Skeletal muscle tissue (tissue), 4 donors: ENCODE data around the gene OGDH. TPM values are rescaled to one million over a fixed set of nuclear protein-coding genes. Genes with fewer than 3 reads are reported as not detected.

Experiments
- H3K27ac ChIP-seq: one replicate; pipeline ENCODE4 v1.7.0; 2013; ENCODE audit warnings: mild to moderate bottlenecking, low read depth, low read length, inconsistent platforms
- H3K27me3 ChIP-seq, 3 donors: one replicate each; pipeline ENCODE4 v1.7.0; 2013; ENCODE audit warnings: low read length in 3 of 3; ENCODE audit not compliant: control insufficient read depth in 3 of 3, insufficient read depth in 3 of 3
- H3K36me3 ChIP-seq, 3 donors: one replicate each; pipeline ENCODE4 v1.7.0; 2013; ENCODE audit warnings: low read length in 3 of 3; ENCODE audit not compliant: control insufficient read depth in 3 of 3, insufficient read depth in 3 of 3
- H3K4me1 ChIP-seq, 3 donors: one replicate each; pipeline ENCODE4 v1.7.0; 2013; ENCODE audit warnings: low read length in 3 of 3, mild to moderate bottlenecking in 3 of 3; ENCODE audit not compliant: control insufficient read depth in 3 of 3, insufficient read depth in 3 of 3
- H3K4me3 ChIP-seq, 3 donors: one replicate each; pipeline ENCODE4 v1.7.0; 2013; ENCODE audit warnings: low read length in 3 of 3
- H3K9ac ChIP-seq, 3 donors: one replicate each; pipeline ENCODE4 v1.7.0; 2013; ENCODE audit warnings: low read length in 3 of 3, mild to moderate bottlenecking in 3 of 3, moderate library complexity in 2 of 3, low read depth in 1 of 3
- H3K9me3 ChIP-seq, 3 donors: one replicate each; pipeline ENCODE4 v1.7.0; 2013; ENCODE audit warnings: low read length in 3 of 3; ENCODE audit not compliant: control insufficient read depth in 3 of 3
- total RNA-seq: library from RNA; depleted of rRNA; stranded (reverse); fragments of >200 nt; gene quantifications from one replicate; pipeline ENCODE4 v1.2.3, GENCODE V29; 2014
- donor health status: Osteomylitis.

Gene OGDH
- total RNA-seq, 1 donor from 2014 or later = 70.5 TPM

DNA sequence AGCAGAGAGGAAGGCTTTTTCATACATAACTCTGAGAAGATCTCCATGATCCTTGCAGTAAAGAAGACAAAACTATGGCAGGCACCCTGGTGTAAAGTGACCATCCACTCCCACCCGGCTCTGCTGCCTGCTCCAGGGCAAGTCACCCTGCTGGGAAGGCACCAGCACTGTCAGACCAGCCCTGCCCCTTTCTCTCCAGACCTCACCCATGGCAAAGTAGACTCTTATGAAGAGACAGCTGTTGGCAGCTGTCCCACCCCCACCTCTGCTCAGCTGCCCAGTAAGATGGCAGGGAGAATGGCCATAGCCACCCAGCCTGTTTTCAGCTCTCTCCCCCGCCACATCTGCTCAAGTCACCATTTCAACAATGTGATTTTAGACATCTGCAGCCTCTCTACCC, 133.6 kb downstream of the OGDH start:
- no peaks in the 10 kb centered on the region for H3K27me3 ChIP-seq
- H3K36me3 ChIP-seq = no peaks in the 10 kb centered on the region
- no peak overlapping the region for H3K9ac ChIP-seq
- no peaks in the 10 kb centered on the region for H3K9me3 ChIP-seq
- no peaks in the 10 kb centered on the region for H3K4me1 ChIP-seq
- no peak overlapping the region for H3K4me3 ChIP-seq
- H3K27ac ChIP-seq = no peak overlapping the region

DNA sequence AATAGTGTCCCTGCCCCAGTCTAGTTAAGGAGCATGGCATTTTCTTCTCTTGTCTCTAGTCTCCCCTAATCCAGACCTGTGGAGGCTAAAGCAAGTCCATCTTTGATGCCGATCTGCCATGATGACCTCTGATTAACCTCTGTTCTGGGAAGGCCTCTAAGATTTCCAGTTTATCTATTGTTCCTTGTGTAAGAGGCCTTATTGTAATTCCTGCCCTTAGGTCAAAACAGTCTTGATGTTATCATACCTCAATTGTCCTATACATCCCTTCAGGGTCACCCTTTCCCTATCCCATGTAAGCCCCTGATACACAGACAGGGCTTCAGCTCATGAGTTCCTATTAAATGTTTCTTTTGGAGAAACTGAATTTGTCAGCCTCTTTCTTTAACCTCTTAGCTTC, 137.3 kb downstream of the OGDH start:
- Histone ChIP-seq H3K27ac (no peak overlapping the region), H3K9me3 (no peaks in the 10 kb centered on the region), H3K9ac (no peak overlapping the region), H3K27me3 (no peaks in the 10 kb centered on the region), H3K36me3 (no peaks in the 10 kb centered on the region), H3K4me3 (no peak overlapping the region), H3K4me1 (peaks cover 0 to 6% (median 0%) of the 10 kb centered on the region in 3 donors)

DNA sequence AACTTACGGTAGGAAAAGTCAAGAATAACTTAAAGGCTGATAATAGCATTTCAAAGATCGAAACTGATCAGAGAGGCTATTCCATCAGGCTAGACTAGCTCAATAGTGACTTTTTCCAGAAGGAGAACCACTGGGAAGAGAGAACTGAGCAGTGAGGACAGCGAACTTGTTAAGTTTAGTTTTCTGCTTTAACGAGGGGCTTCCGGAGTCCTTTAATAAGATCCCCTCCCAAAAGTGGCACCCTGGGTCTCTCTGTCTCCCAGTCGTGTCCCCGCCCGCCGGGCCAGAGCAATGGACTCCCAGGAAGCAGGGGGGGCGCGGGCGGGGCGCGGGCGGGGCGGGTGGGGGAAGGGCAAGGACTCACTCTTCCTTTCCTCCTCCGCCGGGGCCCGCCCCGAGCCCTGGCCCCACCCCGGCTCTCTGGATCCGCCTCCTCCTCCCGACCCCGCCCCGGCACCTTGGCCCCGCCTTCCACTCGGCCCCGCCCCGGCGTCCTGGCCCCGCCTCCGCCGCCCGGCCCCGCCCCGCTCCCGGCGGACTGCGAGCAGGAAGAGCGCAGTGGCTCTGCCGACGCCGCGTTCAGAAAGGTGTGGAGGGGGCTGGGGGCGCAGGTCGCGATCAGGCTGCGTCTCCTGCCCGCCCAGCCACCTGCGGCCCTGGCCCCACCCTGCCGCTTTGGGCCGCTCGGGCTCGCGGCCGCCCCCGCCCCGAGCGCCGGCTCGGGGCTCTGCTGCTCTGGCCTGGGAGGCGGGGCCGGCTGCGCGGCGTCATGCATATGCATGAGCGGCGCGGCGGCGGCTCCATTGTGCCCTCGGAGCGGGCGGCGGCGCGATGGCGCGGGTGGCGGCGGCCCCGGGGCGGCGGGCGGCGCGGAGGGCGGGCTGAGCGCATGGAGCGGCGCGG, 141.9 kb downstream of the OGDH start, which contains the start of gene ZMIZ2:
TSS of gene ZMIZ2 (plus strand) at position 803 of the 903 bp plus-strand sequence. CDS start 7,403 bp downstream, outside the sequence.
- H3K4me3 ChIP-seq = peak within 1 kb of the TSS; percentile 86 to 91 (median 87)
- no peaks in the 10 kb centered on the region for H3K27me3 ChIP-seq
- H3K27ac ChIP-seq = peak within 1 kb of the TSS; percentile 87
- peaks cover 0 to 4% (median 0%) of the 10 kb centered on the region in 3 donors for H3K36me3 ChIP-seq
- no peaks in the 10 kb centered on the region for H3K9me3 ChIP-seq
- peaks cover 22 to 30% (median 23%) of the 10 kb centered on the region in 3 donors for H3K4me1 ChIP-seq
- peak within 1 kb of the TSS; percentile 81 to 90 (median 87) for H3K9ac ChIP-seq

DNA sequence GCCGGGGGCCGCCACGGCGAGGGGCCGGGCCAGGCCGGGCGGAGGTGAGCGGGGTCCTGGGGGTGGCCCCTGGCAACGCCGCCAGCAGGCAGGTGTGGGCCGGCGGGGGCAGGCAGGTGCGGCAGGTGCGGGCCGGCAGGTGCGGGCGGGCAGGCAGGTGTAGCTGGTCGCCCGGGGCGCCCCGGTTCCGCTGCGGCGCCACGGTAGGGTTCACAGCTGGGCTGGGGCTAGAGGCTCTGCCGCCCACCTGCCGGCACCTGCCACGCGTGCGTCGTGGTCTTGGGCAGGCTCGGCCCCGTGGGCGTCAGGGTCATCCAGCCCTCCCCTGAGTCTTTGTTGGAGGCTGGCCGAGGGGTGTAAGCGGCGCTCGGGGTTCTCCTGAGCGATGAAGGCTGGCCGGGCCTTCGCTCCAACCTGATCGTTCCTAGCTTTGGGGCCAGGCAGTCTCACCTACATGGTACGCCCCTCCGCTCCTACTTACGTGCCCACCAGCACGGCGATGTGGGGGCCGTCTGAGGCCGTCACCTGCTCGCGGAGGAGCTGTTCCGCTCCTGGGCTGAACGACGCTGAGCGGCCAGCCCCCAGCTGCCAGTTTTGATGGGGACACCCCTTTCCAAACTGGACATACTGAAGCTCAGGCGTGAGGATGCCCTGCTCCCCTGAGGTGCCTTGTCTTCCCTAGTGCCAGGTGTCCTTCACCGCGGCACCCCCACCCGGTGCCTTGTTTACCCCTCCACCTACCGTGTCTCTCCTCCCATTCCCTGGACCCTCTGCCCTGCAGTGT, 142.7 kb downstream of the OGDH start:
- Histone ChIP-seq H3K27me3 (no peaks in the 10 kb centered on the region), H3K9ac (peak overlapping the region; percentile 81 to 87 (median 87)), H3K9me3 (no peaks in the 10 kb centered on the region), H3K27ac (peak overlapping the region; percentile 47), H3K36me3 (peaks cover 0 to 4% (median 0%) of the 10 kb centered on the region in 3 donors), H3K4me1 (peaks cover 22 to 30% (median 23%) of the 10 kb centered on the region in 3 donors), H3K4me3 (peak overlapping the region; percentile 77 to 87 (median 86))

DNA sequence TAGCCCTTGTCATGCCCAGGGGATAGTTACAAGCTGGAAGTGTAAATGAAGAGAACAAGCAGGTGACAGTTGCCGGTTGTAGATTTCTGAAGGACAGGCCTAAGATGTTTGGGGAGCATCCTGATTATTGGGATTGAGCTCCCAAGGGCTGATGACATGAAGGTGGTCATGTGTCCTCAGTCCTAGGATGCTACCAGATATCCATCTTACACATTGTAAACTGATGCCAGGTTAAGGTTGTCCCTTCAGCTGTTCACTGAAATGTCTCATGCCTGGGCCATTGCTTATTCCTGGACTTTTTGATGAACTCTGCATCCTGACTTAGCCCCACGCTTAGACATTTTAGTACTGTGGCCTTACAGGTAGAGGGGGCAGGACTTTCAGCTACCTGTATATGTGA, 143.6 kb downstream of the OGDH start:
- H3K4me1 ChIP-seq = peaks cover 27 to 37% (median 28%) of the 10 kb centered on the region in 3 donors

DNA sequence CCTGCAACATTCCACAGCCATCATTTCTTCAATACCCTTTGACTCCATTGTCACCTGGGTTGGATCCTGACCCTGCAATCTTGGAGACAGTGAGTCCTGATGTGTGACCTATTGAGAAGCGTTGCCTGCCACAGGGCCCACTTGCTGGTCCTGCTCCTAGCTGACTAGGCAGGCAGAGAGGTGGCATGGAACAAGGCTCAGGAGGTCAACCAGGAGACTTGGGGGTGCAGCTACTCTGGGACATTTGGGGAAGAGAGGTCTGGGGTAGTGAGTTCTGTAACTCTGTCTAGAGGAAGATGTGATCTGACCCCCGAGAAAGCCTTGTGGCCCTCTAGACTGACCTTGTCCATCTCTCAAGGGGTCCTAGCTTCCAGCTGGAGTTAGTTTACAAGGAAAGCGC, 144.0 kb downstream of the OGDH start:
- Histone ChIP-seq H3K9me3 (no peaks in the 10 kb centered on the region), H3K36me3 (peaks cover 0 to 4% (median 0%) of the 10 kb centered on the region in 3 donors), H3K27ac (no peak overlapping the region), H3K4me3 (no peak overlapping the region), H3K4me1 (peaks cover 28 to 41% (median 32%) of the 10 kb centered on the region in 3 donors), H3K27me3 (no peaks in the 10 kb centered on the region), H3K9ac (peak overlapping the region in 1 of 3 donors; percentile 57)

More for the DNA sequence above, 143.6 kb downstream of the OGDH start:
- Histone ChIP-seq H3K9me3 (no peaks in the 10 kb centered on the region), H3K4me3 (peak overlapping the region; percentile 77 to 87 (median 86)), H3K27me3 (no peaks in the 10 kb centered on the region), H3K27ac (no peak overlapping the region), H3K36me3 (peaks cover 0 to 4% (median 0%) of the 10 kb centered on the region in 3 donors), H3K9ac (peak overlapping the region in 2 of 3 donors; percentile 45 to 87)

DNA sequence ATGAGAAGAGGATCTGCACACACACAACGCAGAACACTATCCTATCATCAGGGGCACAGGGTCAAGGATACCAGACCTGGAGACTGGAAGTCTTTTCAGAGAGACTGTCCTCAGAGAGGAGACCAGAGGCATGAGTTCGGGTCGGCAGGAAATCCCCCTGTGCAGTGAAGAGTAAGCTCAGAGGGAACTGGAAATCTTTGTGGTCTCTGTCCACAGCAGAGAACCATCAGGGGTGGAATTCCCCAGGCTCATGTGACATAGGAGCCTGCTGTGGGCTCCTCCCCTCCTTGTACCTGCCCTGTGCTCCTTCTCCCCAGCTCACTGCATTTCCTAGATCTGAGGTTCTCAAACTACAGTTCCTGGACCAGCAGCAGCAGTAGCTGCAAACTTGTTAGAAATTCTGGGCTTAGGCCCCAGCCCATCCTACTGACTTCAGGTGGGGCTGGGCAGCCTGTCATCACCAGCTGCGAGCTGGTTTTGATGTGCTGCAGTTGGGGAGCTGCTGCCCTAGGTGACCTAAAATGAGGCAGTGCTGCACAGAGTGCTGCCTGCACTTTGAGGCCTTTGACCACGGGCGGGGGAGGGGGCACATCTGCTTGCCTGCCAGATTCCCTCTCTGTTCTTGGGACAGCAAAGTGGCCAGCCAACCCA, 144.6 kb downstream of the OGDH start:
- H3K9ac ChIP-seq = peak overlapping the region in 1 of 3 donors; percentile 25
- H3K9me3 ChIP-seq = no peaks in the 10 kb centered on the region
- H3K36me3 ChIP-seq = peaks cover 0 to 4% (median 0%) of the 10 kb centered on the region in 3 donors
- H3K4me3 ChIP-seq = no peak overlapping the region
- no peak overlapping the region for H3K27ac ChIP-seq
- H3K27me3 ChIP-seq = no peaks in the 10 kb centered on the region
- peaks cover 33 to 47% (median 38%) of the 10 kb centered on the region in 3 donors for H3K4me1 ChIP-seq

DNA sequence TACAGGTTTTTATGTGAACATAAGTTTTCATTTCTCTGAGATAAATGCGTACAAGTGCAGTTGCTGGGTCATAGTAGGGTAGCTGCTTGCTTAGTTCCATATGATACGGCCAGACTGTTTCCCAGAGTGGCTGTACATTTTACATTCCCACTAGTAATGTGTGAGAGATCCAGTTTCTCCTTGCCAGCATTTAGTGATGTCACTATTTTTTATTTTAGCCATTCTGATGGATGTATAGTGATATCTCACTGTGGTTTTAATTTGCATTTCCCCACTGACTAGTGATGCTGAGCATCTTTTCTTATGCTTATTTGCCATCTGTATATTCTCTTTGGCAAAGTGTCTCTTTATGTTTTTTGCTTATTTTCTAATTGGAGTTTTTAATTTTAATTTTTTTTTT, 146.4 kb downstream of the OGDH start:
- H3K4me1 ChIP-seq = peaks cover 40 to 56% (median 44%) of the 10 kb centered on the region in 3 donors
- H3K27me3 ChIP-seq = no peaks in the 10 kb centered on the region
- no peak overlapping the region for H3K9ac ChIP-seq
- H3K36me3 ChIP-seq = peaks cover 4 to 10% (median 9%) of the 10 kb centered on the region in 3 donors
- no peak overlapping the region for H3K27ac ChIP-seq
- no peaks in the 10 kb centered on the region for H3K9me3 ChIP-seq
- no peak overlapping the region for H3K4me3 ChIP-seq
